ENCODE results near the gene HEMGN.

- no peak for TF ChIP-seq CTCF (IDR thresholded peaks at IDR 0.05; ENCODE audit: insufficient read depth, low read length)
- TF ChIP-seq GABPA (IDR thresholded peaks at IDR 0.05; ENCODE audit: low read depth), result no peak
- no peak for TF ChIP-seq POLR2AphosphoS5 (IDR thresholded peaks at IDR 0.05; ENCODE audit: low read depth)
- TF ChIP-seq REST (IDR thresholded peaks at IDR 0.05; ENCODE audit: insufficient replicate concordance, low read depth), result no peak
Measured at GRCh38 chr9:97891736-97892135, 46.2 kb downstream of the HEMGN start.
